Measurements from ENCODE around the gene ABCD3.

- TF ChIP-seq, protein P1, sequence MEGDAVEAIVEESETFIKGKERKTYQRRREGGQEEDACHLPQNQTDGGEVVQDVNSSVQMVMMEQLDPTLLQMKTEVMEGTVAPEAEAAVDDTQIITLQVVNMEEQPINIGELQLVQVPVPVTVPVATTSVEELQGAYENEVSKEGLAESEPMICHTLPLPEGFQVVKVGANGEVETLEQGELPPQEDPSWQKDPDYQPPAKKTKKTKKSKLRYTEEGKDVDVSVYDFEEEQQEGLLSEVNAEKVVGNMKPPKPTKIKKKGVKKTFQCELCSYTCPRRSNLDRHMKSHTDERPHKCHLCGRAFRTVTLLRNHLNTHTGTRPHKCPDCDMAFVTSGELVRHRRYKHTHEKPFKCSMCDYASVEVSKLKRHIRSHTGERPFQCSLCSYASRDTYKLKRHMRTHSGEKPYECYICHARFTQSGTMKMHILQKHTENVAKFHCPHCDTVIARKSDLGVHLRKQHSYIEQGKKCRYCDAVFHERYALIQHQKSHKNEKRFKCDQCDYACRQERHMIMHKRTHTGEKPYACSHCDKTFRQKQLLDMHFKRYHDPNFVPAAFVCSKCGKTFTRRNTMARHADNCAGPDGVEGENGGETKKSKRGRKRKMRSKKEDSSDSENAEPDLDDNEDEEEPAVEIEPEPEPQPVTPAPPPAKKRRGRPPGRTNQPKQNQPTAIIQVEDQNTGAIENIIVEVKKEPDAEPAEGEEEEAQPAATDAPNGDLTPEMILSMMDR (conservative IDR thresholded peaks at IDR 0.05; ENCODE audit: low read length), result no peak
- TF ChIP-seq EZH2phosphoT487 (IDR thresholded peaks at IDR 0.05; ENCODE audit: borderline replicate concordance), result no peak
Measured at GRCh38 chr1:94519351-94519750, 101.2 kb downstream of the ABCD3 start.
